ENCODE measurements around the gene PRDM4. TPM values are rescaled to one million over a fixed set of nuclear protein-coding genes. Genes with fewer than 3 reads are reported as not detected.

Gene PRDM4
- total and polyA plus RNA-seq, 2 of the 4 experiments (the other 2 are of a cell fraction), result 20.1 to 26.7 TPM

GRCh38 chr12:107778383-107779025, 17.6 kb upstream of the PRDM4 start:
- Histone ChIP-seq H3K56ac (ENCODE audit: extremely low read depth, insufficient read depth, low read length) (no peak overlapping the region), H4K20me1 (ENCODE audit: insufficient read depth, low read length) (no peaks in the 10 kb centered on the region), H4K5ac (ENCODE audit: low read depth, low read length) (no peak overlapping the region), H3K23ac (ENCODE audit: low read depth, low read length) (no peak overlapping the region), H2BK120ac (ENCODE audit: low read depth, low read length) (no peak overlapping the region), H3K36me3 (ENCODE audit: control insufficient read depth, insufficient read depth, low read length) (no peaks in the 10 kb centered on the region), H4K8ac (ENCODE audit: low read depth in 2 of 2, low read length in 2 of 2) (no peak overlapping the region), H3K4me1 (ENCODE audit: control insufficient read depth, insufficient read depth, low read length) (no peaks in the 10 kb centered on the region), H3K9me1 (ENCODE audit: insufficient read depth, low read length) (no peaks in the 10 kb centered on the region), H2AFZ (replicated peaks; ENCODE audit: low read length, poor library complexity) (no peak overlapping the region), H4K91ac (ENCODE audit: insufficient read depth, low read depth, low read length) (no peak overlapping the region), H2BK20ac (ENCODE audit: low read depth, low read length) (no peak overlapping the region), H3K18ac (ENCODE audit: low read depth, low read length) (no peak overlapping the region), H3K4me3 (ENCODE audit: insufficient read depth, low read depth, low read length) (no peak overlapping the region), H3K14ac (replicated peaks; ENCODE audit: low read depth, low read length) (no peak overlapping the region), H3K4me2 (ENCODE audit: low read depth, low read length) (no peak overlapping the region), H2BK5ac (ENCODE audit: low read depth, low read length, poor library complexity, severe bottlenecking) (no peak overlapping the region), H2AK5ac (ENCODE audit: low read depth, low read length) (no peak overlapping the region), H3K9me3 (ENCODE audit: control insufficient read depth, insufficient read depth, low read length) (no peaks in the 10 kb centered on the region), H3K27me3 (ENCODE audit: control insufficient read depth, insufficient read depth, low read length) (peaks cover 17% of the 10 kb centered on the region), H3K4ac (ENCODE audit: low read depth, low read length) (no peak overlapping the region), H3K9ac (ENCODE audit: low read depth, low read length) (no peak overlapping the region), H3K27ac (ENCODE audit: insufficient read depth, low read length) (no peak overlapping the region), H2BK15ac (ENCODE audit: low read depth, low read length) (no peak overlapping the region), H2AK9ac (replicated peaks; ENCODE audit: low read depth, low read length, poor library complexity) (no peak overlapping the region), H3K79me1 (ENCODE audit: low read depth in 1 of 2, low read length in 2 of 2) (no peaks in the 10 kb centered on the region)
- intact Hi-C loops (cut with micrococcal nuclease) (no loop called here), dilution Hi-C loops (cut with HindIII; ENCODE audit: low sequenced_read_pairs, unreplicated experiment) (no loop called here), in situ Hi-C loops (cut with MboI; ENCODE audit: low sequenced_read_pairs) (no loop called here)
- BruUV-seq (replicated peaks), result no TSS peak
- TF ChIP-seq ELK1 (IDR thresholded peaks at IDR 0.05; ENCODE audit: borderline replicate concordance, low read depth, low read length) (no peak), RAD21 (IDR thresholded peaks at IDR 0.05; ENCODE audit: low read length) (no peak), POLR2A (IDR thresholded peaks at IDR 0.05; ENCODE audit: low read depth, low read length) (no peak), MXI1 (IDR thresholded peaks at IDR 0.05; ENCODE audit: borderline replicate concordance, low read depth, low read length) (no peak), FOS (IDR thresholded peaks at IDR 0.05; ENCODE audit: low read depth, low read length) (no peak), RCOR1 (IDR thresholded peaks at IDR 0.05; ENCODE audit: insufficient replicate concordance, low read length) (no peak), CHD1 (IDR thresholded peaks at IDR 0.05; ENCODE audit: low read depth, low read length) (no peak), MAZ (IDR thresholded peaks at IDR 0.05; ENCODE audit: borderline replicate concordance, low read depth, low read length) (no peak)
- WGBS, 2 experiments (ENCODE audit: extremely low coverage in 2 of 2, insufficient read length in 1 of 2), result no CpG with 5 or more reads among the region's 11 CpGs
- CTCF ChIA-PET, result no interaction called here
- POLR2A ChIA-PET (ENCODE audit: unreplicated experiment), result no interaction called here
- DNase-seq, result no peak
- no peak for ATAC-seq (ENCODE audit: low read depth)
